HG02642 (cell line): ENCODE data around the gene CYB5B.
"Not testable (repeated sequence)": the region's sequence is repeated elsewhere in the genome, so short reads cannot be mapped to it uniquely, and the experiment has no call there.

Experiments used
- ATAC-seq: cut with Tn5 transposase; IDR thresholded peaks from one replicate; pipeline ENCODE4 v1.9.1; 2021; ENCODE audit warnings: mild to moderate bottlenecking; ENCODE audit not compliant: unreplicated experiment, poor library complexity

Gene CYB5B

DNA sequence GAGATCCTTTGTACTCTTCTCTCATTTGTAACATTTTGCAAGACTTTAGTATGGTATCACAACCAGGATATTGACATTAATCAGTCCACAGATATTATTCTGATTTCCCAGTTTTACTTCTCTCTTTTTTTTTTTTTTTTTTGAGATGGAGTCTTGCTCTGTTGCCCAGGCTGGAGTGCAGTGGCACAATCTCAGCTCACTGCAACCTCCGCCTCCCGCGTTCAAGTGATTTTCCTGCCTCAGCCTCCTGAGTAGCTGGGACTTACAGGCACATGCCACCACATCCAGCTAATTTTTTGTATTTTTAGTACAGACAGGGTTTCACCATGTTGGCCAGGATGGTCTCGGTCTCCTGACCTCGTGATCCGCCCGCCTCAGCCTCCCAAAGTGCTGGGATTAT is 16.6 kb downstream of the CYB5B start:
- ATAC-seq = not testable (repeated sequence)

DNA sequence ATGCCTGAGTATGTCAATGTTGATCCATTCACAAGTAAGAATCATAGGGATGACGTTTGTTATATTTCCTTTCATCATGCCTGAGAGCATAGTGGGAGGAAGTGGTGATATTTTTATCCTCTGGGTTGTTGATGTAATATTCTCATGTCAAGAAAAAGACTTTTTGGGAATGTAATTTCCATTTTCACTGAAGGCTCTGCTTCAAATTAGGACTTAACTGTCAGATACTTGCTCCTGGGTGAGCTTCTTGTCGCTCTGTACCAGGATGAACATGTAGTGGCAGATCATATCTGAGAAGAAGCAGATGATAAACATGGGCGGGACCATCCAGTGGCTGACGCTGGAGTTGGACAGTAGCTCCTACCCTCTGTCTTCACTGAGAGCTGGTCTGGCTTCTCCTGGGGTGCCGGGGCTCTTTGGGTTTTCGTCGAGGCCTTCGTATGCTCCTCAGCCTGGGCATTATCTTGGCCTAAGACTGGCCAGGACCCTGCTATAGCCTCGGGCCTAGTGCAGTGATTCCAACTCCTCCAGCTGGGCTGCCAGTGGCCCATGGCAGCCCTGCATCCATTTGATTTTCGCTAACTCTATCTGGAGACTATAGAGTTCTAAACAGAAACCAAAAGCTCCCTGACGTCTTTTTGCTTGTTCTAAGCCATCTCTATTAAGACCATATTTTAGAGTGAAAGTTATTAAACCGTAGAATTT is 19.7 kb downstream of the CYB5B start:
- ATAC-seq = no peak

DNA sequence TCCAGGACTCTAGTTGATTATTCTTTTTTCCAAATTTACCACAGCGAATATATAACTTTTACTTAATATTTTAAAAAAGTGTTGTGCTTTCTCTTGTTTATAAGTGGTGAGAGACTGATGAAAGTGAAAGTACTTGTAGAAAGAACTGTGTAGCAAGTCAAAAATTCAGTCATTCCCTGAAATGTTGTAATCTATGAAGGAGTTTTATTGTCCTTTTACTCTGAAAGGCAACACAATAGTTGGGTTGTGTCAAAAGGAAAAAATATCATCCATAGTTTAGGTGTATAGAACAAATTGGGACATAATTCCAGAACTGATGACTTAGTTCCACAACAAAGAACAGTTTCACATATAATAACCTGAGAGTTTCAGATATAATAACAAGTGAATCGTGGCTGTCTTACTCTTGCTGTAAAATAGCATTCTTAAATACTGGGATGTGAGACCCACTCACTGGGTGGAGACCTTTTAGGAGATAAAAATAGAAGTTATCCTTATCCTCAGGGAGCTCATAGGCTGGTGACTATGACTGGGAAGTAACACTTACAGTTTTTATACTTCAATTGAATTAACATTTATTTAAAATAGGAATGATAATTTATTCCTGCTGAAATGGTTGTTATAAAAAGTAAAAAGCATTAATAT is 20.6 kb downstream of the CYB5B start:
- ATAC-seq = no peak

DNA sequence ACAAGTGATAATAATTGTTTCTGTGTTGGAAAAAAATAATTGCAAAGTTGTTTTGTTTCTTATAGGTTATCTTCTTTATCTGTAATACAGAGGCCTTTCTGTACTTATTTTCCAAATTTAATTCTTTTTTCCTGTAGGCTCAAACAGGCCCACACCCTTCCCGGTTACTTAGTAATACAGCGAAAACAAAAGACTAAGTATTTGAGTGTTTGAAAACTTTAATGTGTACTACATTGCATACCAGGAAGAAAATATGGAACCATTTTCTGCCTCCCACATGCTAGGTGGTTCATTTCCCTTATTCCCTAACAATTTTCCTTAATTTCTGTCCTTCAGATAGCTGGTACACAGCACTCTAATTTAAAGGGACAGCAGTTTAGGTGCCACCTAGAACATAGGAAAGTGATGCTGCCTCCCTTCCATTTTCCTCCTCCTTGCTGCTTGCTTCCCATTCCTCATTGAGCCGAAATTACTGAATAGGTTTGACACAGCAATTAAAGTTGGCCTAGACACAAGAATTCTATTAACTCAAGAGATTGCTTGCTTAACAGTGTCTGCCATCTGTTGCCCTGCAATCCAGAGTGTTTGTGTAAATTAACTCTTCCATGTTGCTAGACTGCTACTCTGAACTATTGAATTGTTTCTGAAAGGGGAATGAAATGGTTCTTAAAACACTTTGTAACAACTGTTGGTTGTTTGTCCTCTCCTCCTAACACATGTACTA is 24.2 kb downstream of the CYB5B start:
- ATAC-seq = no peak

- no peak for ATAC-seq
Measured at GRCh38 chr16:69451166-69451565, 26.7 kb downstream of the CYB5B start.

DNA sequence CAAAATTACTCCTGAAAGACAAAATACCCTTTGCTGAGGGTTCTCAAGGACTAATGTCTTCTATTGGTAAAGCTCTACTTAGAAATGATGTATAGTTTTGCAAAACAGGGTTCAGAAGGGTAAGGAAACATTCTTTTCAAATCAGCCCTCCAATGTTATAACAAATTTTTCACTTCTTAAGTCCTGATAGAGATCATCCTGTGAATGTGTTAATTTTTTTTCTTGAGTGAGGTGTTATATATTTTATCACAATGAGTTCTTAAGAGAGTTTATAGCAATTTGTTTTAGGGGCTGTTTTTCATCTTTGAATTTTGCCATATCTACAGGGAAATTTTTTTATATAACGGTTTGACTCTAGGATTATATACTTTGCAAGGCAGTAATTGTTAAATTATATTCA is 29.5 kb downstream of the CYB5B start:
- ATAC-seq = no peak

DNA sequence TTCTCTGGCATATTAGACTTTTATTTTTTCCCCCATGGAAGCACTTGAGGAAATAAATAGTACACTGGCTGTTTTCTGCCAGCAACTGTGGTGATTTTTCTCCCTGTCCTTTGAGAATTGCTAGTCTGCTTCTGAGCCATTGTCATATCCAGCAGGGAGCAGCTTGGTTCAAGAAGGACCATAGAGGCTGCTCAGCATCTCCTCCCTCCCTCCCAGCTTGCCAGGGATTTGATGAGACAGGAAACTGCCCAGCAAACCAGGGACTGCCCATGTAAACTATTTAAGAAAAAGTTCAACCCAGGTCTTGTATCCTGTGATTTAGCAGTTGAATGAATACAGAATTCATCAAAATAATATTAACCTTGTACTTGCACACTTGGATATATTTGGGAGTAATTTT is 39.5 kb downstream of the CYB5B start:
- ATAC-seq = no peak

DNA sequence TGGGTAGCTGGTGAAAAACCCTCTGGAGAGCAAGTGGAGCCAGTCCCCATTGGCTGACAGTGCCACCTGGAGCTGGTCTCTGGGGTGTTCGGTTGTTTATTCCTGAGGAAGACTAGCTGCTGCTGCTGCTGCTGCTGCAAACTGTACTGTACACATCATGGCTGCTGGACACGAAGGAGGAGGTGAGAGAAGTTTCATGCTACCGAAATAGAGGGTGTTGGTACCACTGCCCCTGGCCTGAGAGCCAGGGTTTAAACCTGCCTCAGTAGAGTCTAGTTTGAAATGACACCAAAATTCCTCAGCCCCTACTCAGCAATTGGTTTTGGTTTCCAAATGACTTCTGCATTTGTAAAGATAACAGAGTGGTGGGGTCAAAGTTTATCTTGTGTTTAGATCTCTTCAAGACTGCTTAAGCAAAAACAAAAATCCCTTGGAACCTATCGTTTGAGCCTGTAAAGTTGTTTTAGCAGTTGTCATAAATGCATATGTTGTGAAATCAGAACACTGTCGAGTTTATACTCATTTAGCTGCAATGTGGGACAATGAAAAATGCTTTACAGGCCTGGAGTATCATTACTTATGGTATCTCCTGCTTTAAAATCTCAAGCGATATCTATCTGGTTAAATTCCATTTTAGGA is 40.8 kb downstream of the CYB5B start:
- ATAC-seq = no peak

- no peak for ATAC-seq
Measured at GRCh38 chr16:69465881-69466280, 41.5 kb downstream of the CYB5B start.

DNA sequence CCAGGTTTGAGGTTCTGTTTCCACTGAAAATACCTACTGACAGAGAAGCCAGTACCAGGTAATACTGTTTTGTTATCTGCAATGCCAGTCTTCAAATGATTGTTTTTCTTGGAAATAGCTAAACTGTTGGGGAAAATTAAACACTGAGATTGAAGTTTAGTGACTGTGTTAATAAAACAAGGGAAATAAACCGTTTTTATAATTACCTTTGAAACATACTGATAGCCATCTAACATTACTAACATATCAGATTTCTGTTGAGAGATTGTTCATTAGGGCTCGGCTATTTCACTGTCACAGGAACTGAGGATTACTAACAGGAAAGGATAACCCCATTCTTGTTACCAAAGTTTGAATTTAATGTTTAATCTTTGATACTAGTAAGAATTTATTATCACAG is 42.1 kb downstream of the CYB5B start:
- no peak for ATAC-seq

DNA sequence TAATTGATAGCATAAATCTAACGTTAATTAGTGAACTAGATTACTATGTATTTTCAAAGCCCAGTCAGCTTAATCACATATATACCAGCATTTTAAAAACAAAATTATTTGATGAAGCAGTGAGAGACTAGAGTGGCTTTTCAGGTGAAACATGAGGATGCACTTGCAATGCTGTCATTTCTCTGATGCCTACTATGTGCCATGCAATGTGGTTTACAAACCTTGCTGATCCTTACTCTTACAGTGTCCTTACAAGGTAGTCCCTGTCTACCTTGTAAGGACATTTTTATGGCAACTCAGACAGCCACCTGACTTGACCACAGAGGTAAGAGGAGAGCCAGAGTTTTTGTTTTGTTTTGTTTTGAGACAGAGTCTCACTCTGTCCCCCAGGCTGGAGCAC is 42.7 kb downstream of the CYB5B start:
- no peak for ATAC-seq

DNA sequence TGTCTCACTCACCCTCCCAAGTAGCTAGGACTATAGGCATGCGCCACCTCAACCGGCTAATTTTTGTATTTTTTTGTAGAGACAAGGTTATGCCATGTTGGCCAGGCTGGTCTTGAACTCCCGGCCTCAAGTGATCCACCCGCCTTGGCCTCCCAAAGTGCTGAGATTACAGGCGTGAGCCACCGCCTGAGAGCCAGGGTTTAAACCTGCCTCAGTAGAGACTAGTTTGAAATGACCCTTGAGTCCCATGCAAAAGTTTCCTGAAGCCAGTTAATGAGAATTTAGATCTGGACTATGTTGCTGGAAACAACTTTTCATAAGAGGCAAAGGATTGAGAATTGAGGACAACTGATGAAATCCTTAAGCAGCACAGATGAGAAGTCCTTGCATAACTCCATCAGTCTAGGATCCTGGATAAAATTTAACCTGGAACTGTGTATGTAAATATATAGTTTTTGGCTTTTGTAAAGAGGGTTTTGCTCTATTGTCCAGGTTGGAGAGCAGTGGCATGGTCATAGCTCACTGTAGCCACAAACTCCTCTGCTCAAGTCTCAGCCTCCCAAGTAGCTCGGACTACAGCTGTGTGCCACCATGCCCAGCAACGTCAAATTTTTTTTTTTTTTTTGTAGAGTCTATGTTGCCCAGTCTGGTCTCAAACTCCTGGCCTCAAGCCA is 43.2 kb downstream of the CYB5B start:
- ATAC-seq = no peak

DNA sequence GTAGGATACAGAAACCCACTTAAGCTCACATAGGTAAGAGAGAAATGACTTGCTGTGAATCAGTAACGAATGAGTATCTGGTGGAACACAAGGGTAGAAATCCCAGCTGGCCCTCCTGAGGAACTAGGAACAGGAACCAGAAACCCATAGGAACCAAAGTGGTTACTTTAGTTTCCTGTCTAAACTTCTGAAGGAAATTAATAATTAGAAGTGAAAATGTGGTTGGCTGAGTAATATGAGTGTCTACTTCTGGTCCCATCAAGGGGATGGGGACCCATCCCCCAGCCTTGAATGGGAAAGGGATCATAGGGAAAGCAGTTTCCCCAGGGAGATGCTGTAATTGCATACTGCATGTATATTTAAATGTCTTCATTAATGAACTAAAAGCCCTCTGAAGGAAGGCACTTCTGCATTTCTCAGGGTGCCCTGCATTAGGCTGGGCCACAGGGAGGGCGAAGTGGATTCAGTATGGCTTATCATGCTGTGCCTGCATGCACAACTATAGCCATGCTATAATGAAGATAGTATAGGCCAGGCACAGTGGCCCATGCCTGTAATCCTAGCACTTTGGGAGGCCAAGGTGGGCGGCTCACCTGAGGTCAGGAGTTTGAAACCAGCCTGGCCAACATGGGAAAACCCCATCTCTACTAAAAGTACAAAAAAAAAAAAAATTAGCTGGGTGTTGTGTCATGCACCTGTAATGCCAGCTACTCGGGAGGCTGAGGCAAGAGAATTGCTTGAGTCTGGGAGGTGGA is 45.6 kb downstream of the CYB5B start:
- ATAC-seq = peak; percentile 69

- no peak for ATAC-seq
Measured at GRCh38 chr16:69471121-69471520, 46.7 kb downstream of the CYB5B start.

- ATAC-seq = no peak
Measured at GRCh38 chr16:69474408-69474807, 50.0 kb downstream of the CYB5B start.

DNA sequence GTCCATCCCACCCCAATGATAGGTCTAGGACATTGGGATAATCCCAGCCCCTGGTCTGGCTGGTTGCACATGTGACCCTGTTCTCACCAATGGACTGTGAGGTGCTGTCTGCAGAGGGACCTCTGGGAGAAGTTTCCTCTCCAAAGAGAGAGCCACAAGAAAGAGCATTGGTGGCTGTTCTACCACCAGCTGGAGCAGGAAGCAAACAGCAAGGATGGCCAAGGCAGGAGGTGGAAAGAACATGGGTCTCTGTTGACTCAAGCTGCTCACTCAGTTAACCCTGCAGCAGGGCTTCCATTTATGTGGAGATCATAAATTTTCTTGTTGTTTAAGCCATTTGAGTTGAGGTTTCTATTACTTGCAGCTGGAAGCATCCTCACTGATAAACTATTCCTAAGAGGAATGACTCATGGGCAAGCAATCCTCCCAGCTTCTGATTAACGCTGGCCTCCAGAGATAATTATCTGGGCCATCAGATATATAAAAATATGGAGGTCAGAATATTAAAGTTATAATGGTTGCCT is 52.6 kb downstream of the CYB5B start:
- no peak for ATAC-seq

GRCh38 chr16:69477546-69477945 is 53.1 kb downstream of the CYB5B start:
- ATAC-seq = no peak

GRCh38 chr16:69478685-69479084 is 54.3 kb downstream of the CYB5B start:
- no peak for ATAC-seq

DNA sequence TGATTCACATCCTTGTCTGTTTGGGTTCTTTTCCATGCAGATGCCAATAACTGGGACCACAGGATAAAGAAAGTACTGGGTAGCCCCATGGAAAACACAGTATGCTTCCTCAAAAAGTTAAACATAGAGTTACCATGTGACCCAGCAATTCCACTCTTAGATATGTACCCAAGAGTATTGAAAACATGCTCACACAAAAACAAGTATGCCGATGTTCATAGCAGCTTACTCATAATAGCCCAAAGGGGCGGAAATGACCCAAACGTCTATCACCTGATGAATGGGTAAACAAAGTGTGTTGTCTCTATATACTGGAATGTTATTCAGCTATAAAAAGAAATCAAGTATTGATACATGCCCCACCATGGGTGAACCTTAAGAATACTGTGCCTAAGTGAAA is 55.4 kb downstream of the CYB5B start:
- ATAC-seq = no peak

GRCh38 chr16:69481901-69482341 is 57.5 kb downstream of the CYB5B start:
- no peak for ATAC-seq
